Measurements from ENCODE around the gene POP7. TPM values are rescaled to one million over a fixed set of nuclear protein-coding genes. Genes with fewer than 3 reads are reported as not detected.

POP7 gene
- total RNA-seq, 1 experiment from 2014 or later = 52.3 TPM

DNA sequence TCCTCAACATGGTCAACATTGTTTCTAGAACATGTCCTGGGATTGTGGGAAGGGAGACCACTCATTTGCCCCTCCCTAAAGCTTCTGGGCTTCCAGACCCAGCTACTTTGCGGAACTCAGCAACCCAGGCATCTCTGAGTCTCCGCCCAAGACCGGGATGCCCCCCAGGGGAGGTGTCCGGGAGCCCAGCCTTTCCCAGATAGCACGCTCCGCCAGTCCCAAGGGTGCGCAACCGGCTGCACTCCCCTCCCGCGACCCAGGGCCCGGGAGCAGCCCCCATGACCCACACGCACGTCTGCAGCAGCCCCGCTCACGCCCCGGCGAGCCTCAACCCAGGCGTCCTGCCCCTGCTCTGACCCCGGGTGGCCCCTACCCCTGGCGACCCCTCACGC is 14.4 kb downstream of the POP7 start, which contains the start of gene EPO:
EPO (plus strand) TSS at position 190 of the 392 bp plus-strand sequence. CDS start 513 bp downstream, outside the sequence.
- Histone ChIP-seq H3K36me3 (ENCODE audit: control insufficient read depth, insufficient read depth, low read length) (no peaks in the 10 kb centered on the region), H3K27me3 (ENCODE audit: control insufficient read depth, insufficient read depth, low read length) (no peaks in the 10 kb centered on the region), H3K4me1 (ENCODE audit: control insufficient read depth, insufficient read depth, low read length) (no peaks in the 10 kb centered on the region), H3K27ac (ENCODE audit: low read length) (no peak within 1 kb of the TSS), H3K9me3 (ENCODE audit: control insufficient read depth, insufficient read depth, low read depth, low read length) (no peaks in the 10 kb centered on the region), H3K4me3 (ENCODE audit: low read depth in 2 of 2, low read length in 2 of 2) (no peak within 1 kb of the TSS)
- intact Hi-C loops (cut with micrococcal nuclease; ENCODE audit: unreplicated experiment) = loop anchor here (10.0 kb wide), 1 partner anchor 75 kb away; no protein-coding TSS in a partner anchor
- no TSS peak for BruUV-seq (replicated peaks)
- ATAC-seq = no peak
- TF ChIP-seq, protein P1, sequence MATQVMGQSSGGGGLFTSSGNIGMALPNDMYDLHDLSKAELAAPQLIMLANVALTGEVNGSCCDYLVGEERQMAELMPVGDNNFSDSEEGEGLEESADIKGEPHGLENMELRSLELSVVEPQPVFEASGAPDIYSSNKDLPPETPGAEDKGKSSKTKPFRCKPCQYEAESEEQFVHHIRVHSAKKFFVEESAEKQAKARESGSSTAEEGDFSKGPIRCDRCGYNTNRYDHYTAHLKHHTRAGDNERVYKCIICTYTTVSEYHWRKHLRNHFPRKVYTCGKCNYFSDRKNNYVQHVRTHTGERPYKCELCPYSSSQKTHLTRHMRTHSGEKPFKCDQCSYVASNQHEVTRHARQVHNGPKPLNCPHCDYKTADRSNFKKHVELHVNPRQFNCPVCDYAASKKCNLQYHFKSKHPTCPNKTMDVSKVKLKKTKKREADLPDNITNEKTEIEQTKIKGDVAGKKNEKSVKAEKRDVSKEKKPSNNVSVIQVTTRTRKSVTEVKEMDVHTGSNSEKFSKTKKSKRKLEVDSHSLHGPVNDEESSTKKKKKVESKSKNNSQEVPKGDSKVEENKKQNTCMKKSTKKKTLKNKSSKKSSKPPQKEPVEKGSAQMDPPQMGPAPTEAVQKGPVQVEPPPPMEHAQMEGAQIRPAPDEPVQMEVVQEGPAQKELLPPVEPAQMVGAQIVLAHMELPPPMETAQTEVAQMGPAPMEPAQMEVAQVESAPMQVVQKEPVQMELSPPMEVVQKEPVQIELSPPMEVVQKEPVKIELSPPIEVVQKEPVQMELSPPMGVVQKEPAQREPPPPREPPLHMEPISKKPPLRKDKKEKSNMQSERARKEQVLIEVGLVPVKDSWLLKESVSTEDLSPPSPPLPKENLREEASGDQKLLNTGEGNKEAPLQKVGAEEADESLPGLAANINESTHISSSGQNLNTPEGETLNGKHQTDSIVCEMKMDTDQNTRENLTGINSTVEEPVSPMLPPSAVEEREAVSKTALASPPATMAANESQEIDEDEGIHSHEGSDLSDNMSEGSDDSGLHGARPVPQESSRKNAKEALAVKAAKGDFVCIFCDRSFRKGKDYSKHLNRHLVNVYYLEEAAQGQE (IDR thresholded peaks at IDR 0.05; ENCODE audit: insufficient read depth in 1 of 2, low read depth in 2 of 2, low read length in 1 of 2) = no peak
- TF ChIP-seq, protein P2, sequence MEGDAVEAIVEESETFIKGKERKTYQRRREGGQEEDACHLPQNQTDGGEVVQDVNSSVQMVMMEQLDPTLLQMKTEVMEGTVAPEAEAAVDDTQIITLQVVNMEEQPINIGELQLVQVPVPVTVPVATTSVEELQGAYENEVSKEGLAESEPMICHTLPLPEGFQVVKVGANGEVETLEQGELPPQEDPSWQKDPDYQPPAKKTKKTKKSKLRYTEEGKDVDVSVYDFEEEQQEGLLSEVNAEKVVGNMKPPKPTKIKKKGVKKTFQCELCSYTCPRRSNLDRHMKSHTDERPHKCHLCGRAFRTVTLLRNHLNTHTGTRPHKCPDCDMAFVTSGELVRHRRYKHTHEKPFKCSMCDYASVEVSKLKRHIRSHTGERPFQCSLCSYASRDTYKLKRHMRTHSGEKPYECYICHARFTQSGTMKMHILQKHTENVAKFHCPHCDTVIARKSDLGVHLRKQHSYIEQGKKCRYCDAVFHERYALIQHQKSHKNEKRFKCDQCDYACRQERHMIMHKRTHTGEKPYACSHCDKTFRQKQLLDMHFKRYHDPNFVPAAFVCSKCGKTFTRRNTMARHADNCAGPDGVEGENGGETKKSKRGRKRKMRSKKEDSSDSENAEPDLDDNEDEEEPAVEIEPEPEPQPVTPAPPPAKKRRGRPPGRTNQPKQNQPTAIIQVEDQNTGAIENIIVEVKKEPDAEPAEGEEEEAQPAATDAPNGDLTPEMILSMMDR (IDR thresholded peaks at IDR 0.05) = no peak; the same call in 1 of the 2 replicates
- TF ChIP-seq TCF7L2 (IDR thresholded peaks at IDR 0.05; ENCODE audit: low read depth, low read length) (no peak), POLR2AphosphoS5 (IDR thresholded peaks at IDR 0.05; ENCODE audit: low read depth, low read length) (no peak), SIN3A (IDR thresholded peaks at IDR 0.05; ENCODE audit: borderline replicate concordance, insufficient read depth, low read depth, low read length) (no peak)
- in situ Hi-C loops (cut with HindIII; ENCODE audit: low pct_unique_long_range_greater_than_20kb, low sequenced_read_pairs) = loop anchor here (25.0 kb wide), 1 partner anchor 117 kb away; the partner anchor contains the start of gene EPHB4
- DNase-seq (ENCODE audit: low read depth, low spot score) = no peak
- ChIA-PET POLR2A (no interaction called here), CTCF (interaction anchor here (0.7 to 1.6 kb wide), 2 partner anchors 14 to 474 kb away, joined by 3 to 6 read pairs; partner anchors contain the start of gene POP7)

DNA sequence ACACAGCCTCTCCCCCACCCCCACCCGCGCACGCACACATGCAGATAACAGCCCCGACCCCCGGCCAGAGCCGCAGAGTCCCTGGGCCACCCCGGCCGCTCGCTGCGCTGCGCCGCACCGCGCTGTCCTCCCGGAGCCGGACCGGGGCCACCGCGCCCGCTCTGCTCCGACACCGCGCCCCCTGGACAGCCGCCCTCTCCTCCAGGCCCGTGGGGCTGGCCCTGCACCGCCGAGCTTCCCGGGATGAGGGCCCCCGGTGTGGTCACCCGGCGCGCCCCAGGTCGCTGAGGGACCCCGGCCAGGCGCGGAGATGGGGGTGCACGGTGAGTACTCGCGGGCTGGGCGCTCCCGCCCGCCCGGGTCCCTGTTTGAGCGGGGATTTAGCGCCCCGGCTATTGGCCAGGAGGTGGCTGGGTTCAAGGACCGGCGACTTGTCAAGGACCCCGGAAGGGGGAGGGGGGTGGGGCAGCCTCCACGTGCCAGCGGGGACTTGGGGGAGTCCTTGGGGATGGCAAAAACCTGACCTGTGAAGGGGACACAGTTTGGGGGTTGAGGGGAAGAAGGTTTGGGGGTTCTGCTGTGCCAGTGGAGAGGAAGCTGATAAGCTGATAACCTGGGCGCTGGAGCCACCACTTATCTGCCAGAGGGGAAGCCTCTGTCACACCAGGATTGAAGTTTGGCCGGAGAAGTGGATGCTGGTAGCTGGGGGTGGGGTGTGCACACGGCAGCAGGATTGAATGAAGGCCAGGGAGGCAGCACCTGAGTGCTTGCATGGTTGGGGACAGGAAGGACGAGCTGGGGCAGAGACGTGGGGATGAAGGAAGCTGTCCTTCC is 15.0 kb downstream of the POP7 start:
- BruUV-seq (replicated peaks) = no TSS peak
- POLR2A ChIA-PET = no interaction called here
- intact Hi-C loops (cut with micrococcal nuclease; ENCODE audit: unreplicated experiment) = loop anchor here (10.0 kb wide), 1 partner anchor 74 kb away; no protein-coding TSS in a partner anchor

More for the DNA sequence above, 15.0 kb downstream of the POP7 start:
- H3K9me3 ChIP-seq (ENCODE audit: control insufficient read depth, insufficient read depth, low read depth, low read length) = no peaks in the 10 kb centered on the region
- in situ Hi-C loops (cut with HindIII; ENCODE audit: low pct_unique_long_range_greater_than_20kb, low sequenced_read_pairs) = loop anchor here (25.0 kb wide), 1 partner anchor 116 kb away; the partner anchor contains the start of gene EPHB4
- H3K36me3 ChIP-seq (ENCODE audit: control insufficient read depth, insufficient read depth, low read length) = no peaks in the 10 kb centered on the region
- H3K27me3 ChIP-seq (ENCODE audit: control insufficient read depth, insufficient read depth, low read length) = no peaks in the 10 kb centered on the region
- no peak for DNase-seq (ENCODE audit: low read depth, low spot score)
- CTCF ChIA-PET = interaction anchor here (0.7 to 1.6 kb wide), 3 partner anchors 15 to 473 kb away, joined by 3 to 6 read pairs (median 3); partner anchors contain the start of gene POP7
- TF ChIP-seq SIN3A (IDR thresholded peaks at IDR 0.05; ENCODE audit: borderline replicate concordance, insufficient read depth, low read depth, low read length) (no peak), TCF7L2 (IDR thresholded peaks at IDR 0.05; ENCODE audit: low read depth, low read length) (no peak), POLR2AphosphoS5 (IDR thresholded peaks at IDR 0.05; ENCODE audit: low read depth, low read length) (no peak)
- TF ChIP-seq, protein P2 (IDR thresholded peaks at IDR 0.05) = no peak
- TF ChIP-seq, protein P1 (IDR thresholded peaks at IDR 0.05; ENCODE audit: insufficient read depth in 1 of 2, low read depth in 2 of 2, low read length in 1 of 2) = no peak
- H3K4me1 ChIP-seq (ENCODE audit: control insufficient read depth, insufficient read depth, low read length) = 0 out of 2 replicates have a peak, but pooled peaks cover 6% of the 10 kb centered on the region
- no peak for ATAC-seq
- no peak overlapping the region for H3K27ac ChIP-seq (ENCODE audit: low read length)
- no peak overlapping the region for H3K4me3 ChIP-seq (ENCODE audit: low read depth in 2 of 2, low read length in 2 of 2)
